Measurements from ENCODE around the gene KCNJ6. TPM values are rescaled to one million over a fixed set of nuclear protein-coding genes. Genes with fewer than 3 reads are reported as not detected.

KCNJ6 gene
- total and polyA plus RNA-seq, 10 of the 15 experiments (the other 5 are each of a cell fraction or from before 2014, with no cell fraction given) = 0.03 to 0.07 (median 0.04) TPM; not detected in 7

GRCh38 chr21:37936010-37936785, 19.9 kb upstream of the KCNJ6 start (continued):
- TF ChIP-seq STAT3 (IDR thresholded peaks at IDR 0.05; ENCODE audit: low read depth, low read length) = no peak
- TF ChIP-seq NRF1 (conservative IDR thresholded peaks at IDR 0.05; ENCODE audit: low read depth, low read length) = no peak
- no peak for TF ChIP-seq SUPT20H (IDR thresholded peaks at IDR 0.05; ENCODE audit: borderline replicate concordance, control insufficient read depth, low read depth, low read length)
- no peak for TF ChIP-seq NBN (IDR thresholded peaks at IDR 0.05)
- TF ChIP-seq NR2C2 (IDR thresholded peaks at IDR 0.05; ENCODE audit: borderline replicate concordance, control insufficient read depth, insufficient read length, low read depth) = no peak

DNA sequence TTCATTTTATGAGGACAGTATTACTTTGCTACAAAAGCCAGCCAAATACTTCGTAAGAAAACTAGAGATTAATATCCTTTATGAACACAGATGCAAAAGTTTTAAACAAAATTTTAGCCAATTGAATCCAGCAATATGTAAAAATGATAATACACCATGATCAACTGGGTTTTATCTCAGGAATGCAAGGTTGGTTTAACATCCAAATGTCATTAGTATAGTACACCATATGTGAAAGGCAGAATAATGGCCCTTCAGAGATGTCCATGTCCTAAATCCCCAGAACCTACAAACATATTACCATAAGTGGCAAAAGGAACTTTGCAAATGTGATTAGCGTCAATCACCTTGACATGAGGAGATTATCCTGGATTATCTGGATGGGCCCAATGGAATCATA, 16.7 kb upstream of the KCNJ6 start:
- DNase-seq (ENCODE audit: low read depth, low spot score) (no peak), ATAC-seq (no peak), FAIRE-seq (no peak)
- Histone ChIP-seq H3K4me1 (ENCODE audit: control insufficient read depth, insufficient read depth, low read length) (no peaks in the 10 kb centered on the region), H3K27me3 (replicated peaks in 1 of 2; ENCODE audit: control insufficient read depth in 2 of 2, insufficient read depth in 2 of 2, low read length in 1 of 2) (no peaks in the 10 kb centered on the region), H3K4me3 (no peak overlapping the region), H3K9me3 (replicated peaks; ENCODE audit: control insufficient read depth, insufficient read depth, low read length) (no peaks in the 10 kb centered on the region), H3K79me2 (ENCODE audit: control insufficient read depth, insufficient read depth, low read length) (no peaks in the 10 kb centered on the region), H3K36me3 (ENCODE audit: control insufficient read depth in 2 of 2, insufficient read depth in 2 of 2, low read length in 1 of 2) (no peaks in the 10 kb centered on the region), H4K20me1 (ENCODE audit: control insufficient read depth, insufficient read depth) (no peaks in the 10 kb centered on the region), H3K9ac (ENCODE audit: control insufficient read depth, insufficient read depth, low read length) (no peak overlapping the region), H3K4me2 (ENCODE audit: control insufficient read depth, insufficient read depth) (no peak overlapping the region), H2AFZ (ENCODE audit: control insufficient read depth, low read depth, low read length) (no peak overlapping the region), H3K27ac (ENCODE audit: control insufficient read depth, insufficient read depth) (no peak overlapping the region)
- ChIA-PET RAD21 (ENCODE audit: unreplicated experiment) (no interaction called here), SMC1A (ENCODE audit: uncharacterized antibody, unreplicated experiment) (no interaction called here), POLR2A (no interaction called here), CTCF (interaction anchor here (0.7 kb wide), 1 partner anchor 8 kb away, joined by 3 read pairs; no protein-coding TSS in a partner anchor)
- WGBS (ENCODE audit: insufficient coverage, insufficient replicate concordance, low lambda C conversion rate, missing lambda C conversion rate) = 21% methylated on average over 2 of the region's 2 CpGs
- BruUV-seq (replicated peaks) = no TSS peak
- in situ Hi-C loops (cut with MboI) = no loop called here
- intact Hi-C loops (cut with micrococcal nuclease; ENCODE audit: unreplicated experiment) = no loop called here
- no peak for TF ChIP-seq MXI1 (IDR thresholded peaks at IDR 0.05; ENCODE audit: low read depth, low read length)
- TF ChIP-seq DPF2 (IDR thresholded peaks at IDR 0.05) = no peak
- TF ChIP-seq, protein P1, sequence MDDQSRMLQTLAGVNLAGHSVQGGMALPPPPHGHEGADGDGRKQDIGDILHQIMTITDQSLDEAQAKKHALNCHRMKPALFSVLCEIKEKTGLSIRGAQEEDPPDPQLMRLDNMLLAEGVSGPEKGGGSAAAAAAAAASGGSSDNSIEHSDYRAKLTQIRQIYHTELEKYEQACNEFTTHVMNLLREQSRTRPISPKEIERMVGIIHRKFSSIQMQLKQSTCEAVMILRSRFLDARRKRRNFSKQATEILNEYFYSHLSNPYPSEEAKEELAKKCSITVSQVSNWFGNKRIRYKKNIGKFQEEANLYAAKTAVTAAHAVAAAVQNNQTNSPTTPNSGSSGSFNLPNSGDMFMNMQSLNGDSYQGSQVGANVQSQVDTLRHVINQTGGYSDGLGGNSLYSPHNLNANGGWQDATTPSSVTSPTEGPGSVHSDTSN (IDR thresholded peaks at IDR 0.05; ENCODE audit: insufficient replicate concordance, low read depth, low read length) = no peak
- no peak for TF ChIP-seq JUND (IDR thresholded peaks at IDR 0.05; ENCODE audit: low read depth, low read length)
- no peak for TF ChIP-seq SMAD1 (IDR thresholded peaks at IDR 0.05; ENCODE audit: low read depth, partially characterized antibody)
- no peak for TF ChIP-seq NFYA (IDR thresholded peaks at IDR 0.05; ENCODE audit: borderline replicate concordance, low read depth, low read length)
- TF ChIP-seq SMARCA5 (IDR thresholded peaks at IDR 0.05) = no peak
- TF ChIP-seq E4F1 (IDR thresholded peaks at IDR 0.05; ENCODE audit: borderline replicate concordance, partially characterized antibody) = no peak
- no peak for TF ChIP-seq POLR2AphosphoS2 (IDR thresholded peaks at IDR 0.05; ENCODE audit: low read depth, low read length)
- TF ChIP-seq BCL11A (IDR thresholded peaks at IDR 0.05; ENCODE audit: low read depth, low read length) = no peak
- TF ChIP-seq JUNB (IDR thresholded peaks at IDR 0.05) = no peak
- no peak for TF ChIP-seq IRF5 (IDR thresholded peaks at IDR 0.05; ENCODE audit: borderline replicate concordance)

All from GM12878 (cell line).